Small intestine (tissue), 7 donors: ENCODE results near the gene MAP4K3. TPM values are rescaled to one million over a fixed set of nuclear protein-coding genes. Genes with fewer than 3 reads are reported as not detected.
"Not testable (repeated sequence)": the region's sequence is repeated elsewhere in the genome, so short reads cannot be mapped to it uniquely, and the experiment has no call there.

Source experiments
- DNase-seq, 2 donors: peaks; one replicate each; pipeline versions ENCODE4 v3.0.0 to v3.0.0-alpha.2; 2013
- FAIRE-seq: peaks from 2 replicates; lab custom pipeline; 2012; peaks lifted over from hg19 to GRCh38; lab: Jason Lieb, UNC
- H3K27ac ChIP-seq, 3 donors: one replicate each; pipeline ENCODE4 v1.5.1; 2013; ENCODE audit warnings: low read length in 2 of 3, mild to moderate bottlenecking in 2 of 3, control low read depth in 1 of 3, inconsistent platforms in 1 of 3, low read depth in 1 of 3, moderate library complexity in 1 of 3
- H3K27me3 ChIP-seq, 3 donors: one replicate each; pipeline ENCODE4 v1.6.1; 2013; ENCODE audit warnings: low read length in 3 of 3, inconsistent platforms in 1 of 3; ENCODE audit not compliant: control insufficient read depth in 3 of 3, insufficient read depth in 3 of 3
- H3K36me3 ChIP-seq, 3 donors: one replicate each; pipeline ENCODE4 v1.6.1; 2013; ENCODE audit warnings: low read length in 3 of 3, inconsistent platforms in 1 of 3, low read depth in 1 of 3, mild to moderate bottlenecking in 1 of 3, moderate library complexity in 1 of 3; ENCODE audit not compliant: control insufficient read depth in 3 of 3, insufficient read depth in 2 of 3
- H3K4me1 ChIP-seq, 3 donors: one replicate each; pipeline ENCODE4 v1.6.1; 2013; ENCODE audit warnings: low read length in 2 of 3, inconsistent platforms in 1 of 3, low read depth in 1 of 3, mild to moderate bottlenecking in 1 of 3, moderate library complexity in 1 of 3; ENCODE audit not compliant: control insufficient read depth in 3 of 3, insufficient read depth in 2 of 3
- H3K4me3 ChIP-seq, 3 donors: one replicate each; pipeline ENCODE4 v1.5.1; 2013; ENCODE audit warnings: low read length in 3 of 3, control low read depth in 1 of 3, inconsistent platforms in 1 of 3, low read depth in 1 of 3, mild to moderate bottlenecking in 1 of 3, moderate library complexity in 1 of 3
- H3K9me3 ChIP-seq, 2 donors: one replicate each; pipeline ENCODE4 v1.6.1; 2013; ENCODE audit warnings: low read depth in 1 of 2, low read length in 1 of 2; ENCODE audit not compliant: control insufficient read depth in 2 of 2, insufficient read depth in 1 of 2
- WGBS, 3 donors: extraction: QIAGEN DNeasy Blood & Tissue Kit; methylation state at CpG; one replicate each; pipeline ENCODE4 v1.1.7; 2013; 5-methylcytosine and 5-hydroxymethylcytosine counted together
- polyA plus RNA-seq, 4 donors: library from polyadenylated mRNA; stranded (reverse) in 3 of 4; unstranded in 1 of 4; fragments of 200-250 nt in 3 of 4; fragments of 120-200 nt in 1 of 4; gene quantifications; one replicate each; pipeline versions ENCODE4 v1.2.1 to v1.2.3, GENCODE V29; 2013
- donor health status: healthy with polysubstance abuse.
- donor health status: control.
- donor health status: control.
- donor health status: Bipolar disorder and iron deficiency.
- donor health status: healthy.

MAP4K3 gene
- polyA plus RNA-seq, 4 donors = 9.5 to 29.9 (median 13.9) TPM

DNA sequence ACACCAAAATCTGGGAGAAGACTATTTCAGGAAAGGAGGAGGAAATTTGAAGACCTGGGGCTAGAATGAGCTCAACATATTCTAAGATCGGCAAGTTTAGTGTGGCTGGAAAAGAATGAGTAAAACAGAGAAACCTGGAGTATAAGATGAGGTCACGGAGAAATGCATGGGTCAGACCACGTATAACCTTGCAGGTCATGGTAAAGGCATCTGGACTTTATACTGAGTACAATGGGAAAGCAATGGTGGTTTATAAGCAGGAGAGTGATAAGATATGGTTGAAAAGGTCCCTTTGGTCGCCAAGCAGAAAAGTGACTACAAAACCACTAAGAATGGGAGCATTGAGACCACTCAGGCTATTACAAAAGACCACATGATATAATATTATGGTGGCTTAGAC is 102.1 kb downstream of the MAP4K3 start:
- Histone ChIP-seq H3K27ac (no peak overlapping the region), H3K9me3 (no peaks in the 10 kb centered on the region), H3K27me3 (no peaks in the 10 kb centered on the region), H3K36me3 (peaks cover 0 to 1% (median 0%) of the 10 kb centered on the region in 3 donors), H3K4me1 (no peaks in the 10 kb centered on the region), H3K4me3 (no peak overlapping the region)
- FAIRE-seq = no peak
- 95 to 97% (median 95%) methylated on average over 4 of the region's 4 CpGs for WGBS, 3 donors
- DNase-seq = no peak

DNA sequence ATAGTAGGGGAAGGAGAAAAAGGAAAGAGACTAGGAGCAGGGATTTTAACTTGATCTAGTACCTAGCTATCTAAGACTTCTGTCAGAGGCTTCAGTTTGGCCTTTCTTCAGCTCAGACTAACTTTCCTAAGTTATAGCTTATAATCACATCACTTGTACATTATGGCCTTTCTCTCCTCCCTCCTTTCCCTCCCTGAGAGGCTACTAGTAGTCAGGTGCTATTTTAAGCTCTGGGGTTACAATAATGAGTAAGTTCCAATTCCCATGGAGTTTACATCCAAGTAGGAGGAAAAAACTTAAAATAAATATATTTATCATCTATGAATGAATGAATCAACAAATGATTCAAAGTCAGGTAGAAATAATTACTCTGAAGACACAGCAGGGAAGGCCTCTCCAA is 102.6 kb downstream of the MAP4K3 start:
- no peaks in the 10 kb centered on the region for H3K27me3 ChIP-seq
- no peak for DNase-seq
- FAIRE-seq = no peak
- peaks cover 0 to 1% (median 0%) of the 10 kb centered on the region in 3 donors for H3K36me3 ChIP-seq
- H3K4me3 ChIP-seq = no peak overlapping the region
- H3K27ac ChIP-seq = no peak overlapping the region
- no peaks in the 10 kb centered on the region for H3K9me3 ChIP-seq
- no peaks in the 10 kb centered on the region for H3K4me1 ChIP-seq

GRCh38 chr2:39326644-39327043 is 110.4 kb downstream of the MAP4K3 start:
- Histone ChIP-seq H3K9me3 (no peaks in the 10 kb centered on the region), H3K27me3 (no peaks in the 10 kb centered on the region), H3K27ac (no peak overlapping the region), H3K4me1 (no peaks in the 10 kb centered on the region), H3K36me3 (peaks cover 2 to 12% (median 5%) of the 10 kb centered on the region in 3 donors), H3K4me3 (no peak overlapping the region)
- 94 to 96% (median 96%) methylated on average over 5 of the region's 5 CpGs for WGBS, 3 donors
- no peak for FAIRE-seq
- DNase-seq = no peak

GRCh38 chr2:39325966-39326365 is 111.1 kb downstream of the MAP4K3 start:
- Histone ChIP-seq H3K27me3 (no peaks in the 10 kb centered on the region), H3K4me1 (no peaks in the 10 kb centered on the region), H3K4me3 (no peak overlapping the region), H3K9me3 (no peaks in the 10 kb centered on the region), H3K27ac (no peak overlapping the region), H3K36me3 (peaks cover 2 to 12% (median 3%) of the 10 kb centered on the region in 3 donors)
- no peak for FAIRE-seq
- WGBS, 3 donors = 94 to 100% (median 99%) methylated on average over 1 of the region's 1 CpG
- no peak for DNase-seq

DNA sequence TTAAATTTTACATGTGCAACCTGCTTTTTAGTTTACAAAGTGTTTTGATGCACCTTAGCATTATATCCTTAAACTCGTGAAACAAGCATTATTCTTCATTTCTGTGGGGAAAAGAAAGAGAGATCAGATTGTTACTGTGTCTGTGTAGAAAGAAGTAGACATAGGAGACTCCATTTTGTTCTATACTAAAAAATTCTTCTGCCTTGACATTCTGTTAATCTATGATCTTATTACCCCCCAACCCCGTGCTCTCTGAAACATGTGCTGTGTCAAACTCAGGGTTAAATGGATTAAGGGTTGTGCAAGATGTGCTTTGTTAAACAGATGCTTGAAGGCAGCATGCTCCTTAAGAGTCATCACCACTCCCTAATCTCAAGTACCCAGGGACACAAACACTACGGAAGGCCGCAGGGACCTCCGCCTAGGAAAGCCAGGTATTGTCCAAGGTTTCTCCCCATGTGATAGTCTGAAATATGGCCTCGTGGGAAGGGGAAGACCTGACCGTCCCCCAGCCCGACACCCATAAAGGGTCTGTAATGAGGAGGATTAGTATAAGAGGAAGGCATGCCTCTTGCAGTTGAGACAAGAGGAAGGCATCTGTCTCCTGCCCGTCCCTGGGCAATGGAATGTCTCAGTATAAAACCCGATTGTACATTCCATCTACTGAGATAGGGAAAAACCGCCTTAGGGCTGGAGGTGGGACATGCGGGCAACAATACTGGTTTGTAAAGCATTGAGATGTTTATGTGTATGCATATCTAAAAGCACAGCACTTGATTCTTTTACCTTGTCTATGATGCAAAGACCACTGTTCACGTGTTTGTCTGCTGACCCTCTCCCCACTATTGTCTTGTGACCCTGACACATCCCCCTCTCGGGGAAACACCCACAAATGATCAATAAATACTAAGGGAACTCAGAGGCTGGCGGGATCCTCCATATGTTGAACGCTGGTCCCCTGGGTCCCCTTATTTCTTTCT is 115.7 kb downstream of the MAP4K3 start:
- H3K27me3 ChIP-seq, H3K4me3 ChIP-seq, H3K27ac ChIP-seq, H3K9me3 ChIP-seq, H3K36me3 ChIP-seq, H3K4me1 ChIP-seq, DNase-seq, FAIRE-seq: not testable (repeated sequence)
- WGBS, 3 donors = 93 to 95% (median 94%) methylated on average over 13 to 16 of the region's 16 CpGs

GRCh38 chr2:39320162-39320561 is 116.9 kb downstream of the MAP4K3 start:
- DNase-seq (no peak), FAIRE-seq (no peak)
- Histone ChIP-seq H3K9me3 (no peaks in the 10 kb centered on the region), H3K4me1 (no peaks in the 10 kb centered on the region), H3K27ac (no peak overlapping the region), H3K4me3 (no peak overlapping the region), H3K36me3 (peaks cover 0 to 3% (median 2%) of the 10 kb centered on the region in 3 donors), H3K27me3 (no peaks in the 10 kb centered on the region)
- 80 to 93% (median 89%) methylated on average over 4 of the region's 4 CpGs for WGBS, 3 donors

DNA sequence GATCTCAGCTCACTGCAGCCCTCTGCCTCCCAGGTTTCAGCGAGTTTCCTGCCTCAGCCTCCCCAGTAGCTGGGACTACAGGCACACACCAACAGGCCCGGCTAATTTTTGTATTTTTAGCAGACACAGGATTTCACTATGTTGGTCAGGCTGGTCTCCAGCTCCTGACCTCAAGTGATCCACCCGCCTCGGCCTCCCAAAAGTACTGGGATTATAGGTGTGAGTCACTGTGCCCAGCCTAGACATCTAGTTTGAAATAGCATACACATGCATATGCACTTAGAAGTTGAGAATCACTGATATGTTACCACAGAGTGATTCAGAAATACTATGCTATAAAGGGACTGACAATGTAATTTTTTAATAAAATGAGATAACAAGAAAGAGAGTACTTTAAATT is 123.5 kb downstream of the MAP4K3 start:
- Histone ChIP-seq H3K27ac (no peak overlapping the region), H3K4me3 (no peak overlapping the region), H3K27me3 (no peaks in the 10 kb centered on the region), H3K9me3 (no peaks in the 10 kb centered on the region), H3K36me3 (peaks cover 1 to 10% (median 2%) of the 10 kb centered on the region in 3 donors), H3K4me1 (no peaks in the 10 kb centered on the region)
- DNase-seq (no peak), FAIRE-seq (no peak)
- 93 to 97% (median 95%) methylated on average over 4 of the region's 4 CpGs for WGBS, 3 donors

DNA sequence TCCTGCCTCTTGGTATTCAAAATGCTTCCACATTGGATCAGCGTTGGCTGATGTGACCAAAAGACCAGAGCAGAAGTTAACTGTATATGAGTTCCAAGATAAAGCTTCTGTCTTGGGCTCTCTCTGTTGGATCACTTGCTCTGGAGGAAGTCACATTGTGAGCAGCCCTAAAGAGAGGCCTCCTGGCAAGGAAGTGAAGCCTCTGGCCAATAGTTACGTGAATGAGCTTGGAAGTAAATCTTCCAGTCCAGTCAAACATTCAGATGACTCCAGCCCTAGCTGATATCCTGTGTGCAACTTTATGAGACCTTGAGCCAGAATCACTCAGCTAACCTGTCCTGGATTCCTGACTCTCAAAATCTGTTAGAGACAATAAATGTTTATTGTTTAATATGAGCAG is 125.6 kb downstream of the MAP4K3 start:
- Histone ChIP-seq H3K9me3 (no peaks in the 10 kb centered on the region), H3K36me3 (peaks cover 2 to 10% (median 3%) of the 10 kb centered on the region in 3 donors), H3K27ac (no peak overlapping the region), H3K4me3 (no peak overlapping the region), H3K4me1 (no peaks in the 10 kb centered on the region), H3K27me3 (no peaks in the 10 kb centered on the region)
- DNase-seq (no peak), FAIRE-seq (no peak)
- WGBS, 3 donors = 95 to 98% (median 97%) methylated on average over 2 of the region's 2 CpGs
